Testis (tissue), 2 donors: ENCODE results near the gene DDX17.

Source experiments
- CTCF ChIP-seq, 3 experiments: fragments of 450-650 bp in 2 of 3; fragments of 200-600 bp in 1 of 3; sonication (generic) in 1 of 3; IDR thresholded peaks; one replicate each; pipeline ENCODE4 v1.5.1; 2016 to 2019; ENCODE audit warnings: antibody characterized with exemption in 3 of 3, mild to moderate bottlenecking in 2 of 3, moderate library complexity in 1 of 3
- POLR2A ChIP-seq: fragments of 450-650 bp; IDR thresholded peaks from one replicate; pipeline ENCODE4 v1.6.1; 2017; ENCODE audit warnings: antibody characterized with exemption, mild to moderate bottlenecking, moderate library complexity

GRCh38 chr22:38481871-38482332 is 24.2 kb downstream of the DDX17 start:
- TF ChIP-seq CTCF (IDR thresholded peaks at IDR 0.05): no peak
- no peak for TF ChIP-seq POLR2A
